Stimulated activated naive CD8-positive, alpha-beta T cell treated with anti-CD3 and anti-CD28 coated beads, Interleukin-15, Interleukin-2, amounts not matched to agents 100 U/mL and 50 U/mL, for 24 hours (primary cell): Measurements from ENCODE around the gene OSER1.

Source experiments
- ATAC-seq: fragments of 150-1000 bp; cut with Tn5 transposase; one replicate; pipeline ENCODE4 v1.10.0; 2021
- DNase-seq: peaks from one replicate; pipeline ENCODE4 v3.0.0; 2021

OSER1 gene

DNA sequence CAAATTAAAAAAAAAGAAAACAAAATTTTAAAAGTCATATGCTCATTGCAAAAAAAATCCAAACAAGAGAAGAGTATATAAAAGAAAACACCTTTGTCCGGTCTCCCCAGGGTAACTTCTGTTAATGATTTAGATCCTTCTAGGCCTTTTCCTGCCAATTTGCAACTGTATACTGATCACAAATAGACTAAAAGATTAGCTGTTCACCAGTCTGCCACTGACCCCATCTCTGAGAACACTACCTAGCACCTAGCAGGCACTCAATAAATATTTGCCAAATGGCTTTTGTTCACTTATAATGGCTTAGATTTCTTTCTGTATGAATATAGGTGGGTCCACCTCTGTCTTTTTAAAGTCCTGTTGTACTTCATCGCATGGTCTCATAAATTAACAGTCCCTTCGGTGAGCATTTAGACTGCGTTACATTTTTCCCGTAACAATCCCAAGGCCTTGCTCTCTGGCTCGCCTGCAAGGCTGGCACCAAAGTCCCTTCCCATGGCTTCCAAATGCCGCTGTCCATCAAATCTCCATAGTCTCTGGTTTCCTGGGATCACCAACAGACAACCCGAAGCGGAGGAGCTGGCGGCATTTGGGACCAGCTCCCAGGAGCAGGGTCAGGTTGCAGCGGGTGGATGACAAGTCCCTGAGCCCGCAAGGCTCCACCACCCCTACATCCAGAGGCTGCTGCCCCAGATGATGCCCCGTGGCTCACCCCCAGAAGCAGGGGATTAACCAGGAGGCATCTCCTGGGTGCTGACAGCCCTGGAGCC is 35.4 kb downstream of the OSER1 start:
- no peak for ATAC-seq
- DNase-seq: no peak

DNA sequence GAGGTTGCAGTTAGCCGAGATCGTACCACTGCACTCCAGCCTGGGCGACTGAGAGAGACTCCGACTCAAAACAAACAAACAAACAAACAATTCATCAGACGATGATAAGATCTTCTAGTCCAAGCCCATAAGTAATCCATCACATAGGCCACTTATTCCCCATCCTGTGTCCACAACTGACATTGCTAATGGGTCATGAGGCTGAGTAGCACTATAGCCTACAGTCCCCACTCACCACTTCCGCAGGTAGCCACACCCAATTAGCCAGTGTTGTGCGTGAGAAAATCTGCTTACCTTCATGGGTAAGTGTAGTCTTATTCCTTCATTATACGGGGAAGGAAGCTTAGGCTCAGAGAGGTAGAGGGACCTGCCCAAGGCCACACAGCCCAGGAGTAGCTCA is 36.7 kb downstream of the OSER1 start:
- DNase-seq: no peak
- ATAC-seq: no peak

- ATAC-seq: no peak
Observed at GRCh38 chr20:44173116-44173515, 37.5 kb downstream of the OSER1 start.

DNA sequence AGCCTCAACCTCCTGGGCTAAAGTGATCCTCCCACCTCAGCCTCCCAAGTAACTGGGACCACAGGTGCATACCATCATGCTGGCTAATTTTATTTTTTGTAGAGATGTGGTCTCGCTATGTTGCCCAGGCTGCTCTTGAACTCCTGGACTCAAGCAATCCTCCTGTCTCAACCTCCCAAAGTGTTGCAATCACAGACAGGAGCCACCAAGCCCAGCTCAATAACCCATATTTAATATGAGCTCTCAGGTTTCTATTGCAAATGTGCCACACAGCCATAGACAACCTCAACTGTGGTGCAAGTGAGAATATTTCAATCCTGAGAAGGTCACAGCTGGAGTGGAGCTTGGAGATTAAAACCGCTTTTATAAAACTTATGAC is 38.0 kb downstream of the OSER1 start:
- DNase-seq (no peak), ATAC-seq (no peak)

More at GRCh38 chr20:44173116-44173515, 37.5 kb downstream of the OSER1 start:
- no peak for DNase-seq

DNA sequence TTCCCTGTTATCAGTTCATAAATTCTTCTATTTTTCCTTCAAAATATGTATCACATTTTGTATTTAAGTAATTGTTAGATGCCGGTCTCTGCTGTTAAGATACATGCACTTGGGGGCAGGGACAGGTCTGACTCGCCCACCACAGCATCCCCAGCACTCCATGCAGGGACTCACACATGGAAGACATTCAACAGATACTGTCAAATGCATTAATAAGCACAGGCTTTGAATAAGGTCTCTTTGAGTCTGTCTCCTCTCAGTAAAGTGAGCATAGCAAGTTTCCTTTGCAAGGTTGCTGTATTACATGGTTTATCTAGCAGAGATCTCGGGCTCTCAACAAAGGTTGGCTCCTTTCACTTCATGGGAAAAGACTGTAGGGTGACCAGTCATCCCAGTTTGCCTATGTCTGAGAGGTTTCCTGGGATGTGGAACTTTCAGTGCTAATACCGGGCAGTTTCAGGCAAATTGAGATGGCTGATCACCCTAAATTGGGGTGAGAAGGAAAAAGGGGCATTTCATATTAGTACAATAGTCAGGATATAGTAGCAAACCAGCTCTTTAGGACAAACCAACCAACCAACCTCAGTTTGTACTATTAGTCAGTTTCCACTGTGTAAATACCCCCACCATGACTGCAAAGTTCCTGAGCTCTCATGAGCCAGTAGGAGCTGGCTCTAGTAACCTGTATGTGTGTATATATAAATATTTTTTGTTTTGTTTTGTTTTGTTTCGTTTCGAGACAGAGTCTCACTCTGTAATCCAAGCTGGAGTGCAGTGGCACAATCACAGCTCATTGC is 38.6 kb downstream of the OSER1 start:
- ATAC-seq: no peak
- DNase-seq: no peak

GRCh38 chr20:44170816-44171410 is 39.7 kb downstream of the OSER1 start:
- ATAC-seq (no peak), DNase-seq (no peak)

GRCh38 chr20:44167736-44168135 is 42.8 kb downstream of the OSER1 start:
- no peak for DNase-seq
- ATAC-seq: no peak

DNA sequence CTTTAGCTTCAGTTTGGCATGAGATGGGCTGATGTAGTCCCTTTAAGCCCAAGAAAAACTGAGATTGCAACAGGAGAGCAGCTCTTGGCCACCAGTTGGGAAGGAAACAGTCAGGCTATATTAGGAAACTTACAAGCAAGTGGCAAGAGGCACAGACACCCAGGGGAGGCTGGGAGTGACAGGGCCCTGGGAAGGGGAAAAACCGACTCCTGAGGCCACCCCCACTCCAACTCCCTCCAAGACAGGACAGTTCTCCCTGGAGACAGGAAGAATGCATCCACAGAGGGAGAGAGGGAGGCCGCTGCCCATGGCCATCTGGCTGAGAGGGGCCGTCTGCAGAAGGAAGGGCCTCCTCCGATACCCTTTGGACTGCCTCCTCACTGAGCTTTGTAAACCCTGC is 44.1 kb downstream of the OSER1 start:
- no peak for ATAC-seq
- no peak for DNase-seq

DNA sequence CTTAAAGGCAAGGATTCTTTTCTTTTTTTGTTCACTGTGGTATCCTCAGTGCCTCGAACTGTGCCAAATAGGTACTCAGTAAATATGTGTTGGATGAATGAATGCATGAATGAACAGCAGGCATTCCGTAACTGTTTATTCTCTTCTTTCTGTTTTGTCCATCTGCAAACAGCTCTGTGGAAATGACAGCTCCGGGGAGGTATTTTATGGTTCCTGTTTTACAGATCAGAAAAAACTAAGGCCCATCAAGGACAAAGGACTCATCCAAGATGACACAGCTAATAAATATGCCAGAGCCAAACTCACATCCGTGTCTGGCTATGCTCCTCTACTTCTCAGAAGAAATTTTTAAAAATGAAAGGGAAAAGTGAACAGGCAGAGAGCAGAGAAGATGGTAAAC is 44.6 kb downstream of the OSER1 start:
- DNase-seq: no peak
- ATAC-seq: no peak

DNA sequence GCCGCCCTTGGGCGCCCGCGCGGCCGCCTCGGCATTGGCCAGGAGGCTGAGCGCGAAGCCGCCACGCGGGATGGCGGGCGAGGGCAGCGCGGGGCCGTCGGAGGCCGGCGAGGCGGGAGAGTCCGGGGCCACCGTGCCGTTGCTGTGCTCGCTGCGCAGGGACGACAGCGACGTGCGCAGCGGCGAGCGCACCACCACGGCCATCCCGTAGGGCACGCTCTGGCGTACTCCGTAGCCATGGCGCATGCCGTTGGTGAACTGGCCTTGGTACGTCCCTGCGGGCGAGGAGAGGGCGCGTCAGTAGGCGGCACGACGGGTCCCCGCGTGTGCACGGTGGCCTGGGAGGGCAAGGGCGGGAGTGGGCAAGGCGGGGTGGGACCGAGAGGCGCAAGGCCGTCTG is 50.4 kb downstream of the OSER1 start:
- ATAC-seq: no peak
- DNase-seq: no peak

DNA sequence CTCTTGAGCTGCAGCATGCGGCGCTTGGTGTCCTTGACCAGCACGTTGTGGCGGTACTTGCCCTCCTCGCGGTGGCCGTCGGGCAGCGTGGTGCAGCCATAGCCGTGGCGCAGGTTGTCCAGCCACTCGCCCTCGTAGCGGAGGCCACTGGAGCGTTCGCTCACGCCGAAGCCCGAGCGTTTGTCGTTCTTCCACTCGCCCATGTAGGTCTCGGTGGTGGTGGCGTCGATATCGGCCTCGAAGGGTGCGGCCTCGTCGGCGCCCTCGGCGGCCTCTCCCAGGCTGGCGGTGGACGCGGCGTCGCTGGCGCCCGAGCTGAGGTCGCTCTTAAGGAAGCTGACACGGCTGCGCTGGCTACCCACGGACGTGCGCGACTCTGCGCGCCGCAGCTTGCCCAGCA is 50.9 kb downstream of the OSER1 start:
- ATAC-seq (no peak), DNase-seq (no peak)

DNA sequence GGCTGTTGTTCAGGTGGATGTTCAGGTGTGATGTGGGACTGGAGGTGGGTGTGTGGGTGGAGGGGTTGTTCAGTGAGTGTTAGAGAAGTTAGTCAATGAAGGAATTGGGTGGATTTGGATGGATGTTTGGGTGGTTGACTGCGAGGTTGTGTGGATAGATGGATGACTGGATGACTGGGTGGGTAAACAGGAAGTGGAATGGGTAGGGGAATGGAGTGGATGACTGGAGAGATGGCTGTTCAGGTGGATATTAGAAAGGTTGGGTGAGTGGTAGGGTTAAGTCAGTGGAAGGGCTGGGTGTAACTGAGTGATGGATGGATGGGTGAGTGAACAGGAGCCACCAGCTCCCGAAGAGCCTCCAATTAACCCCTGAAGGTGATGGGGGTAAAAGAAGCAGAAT is 51.4 kb downstream of the OSER1 start:
- DNase-seq: no peak
- no peak for ATAC-seq

DNA sequence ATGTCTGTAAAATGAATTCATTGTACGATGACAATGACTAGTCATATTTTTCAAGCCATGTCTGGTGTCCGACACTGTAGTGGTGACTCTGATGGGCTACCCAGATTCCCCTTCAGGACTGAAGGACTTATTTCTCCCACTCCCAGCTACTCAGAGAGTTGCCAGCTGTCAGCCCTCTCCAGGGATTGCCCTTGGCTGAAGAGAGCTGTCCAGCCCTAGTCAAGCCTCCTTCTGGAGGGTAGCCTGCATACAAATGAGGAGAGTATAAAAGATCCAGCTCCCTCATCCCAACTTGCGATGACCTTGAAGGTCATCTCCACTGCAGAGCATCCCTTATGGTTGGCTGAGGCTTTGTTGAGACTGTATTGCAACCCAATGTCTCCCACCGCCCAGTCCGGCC is 53.5 kb downstream of the OSER1 start:
- no peak for DNase-seq
- no peak for ATAC-seq

DNA sequence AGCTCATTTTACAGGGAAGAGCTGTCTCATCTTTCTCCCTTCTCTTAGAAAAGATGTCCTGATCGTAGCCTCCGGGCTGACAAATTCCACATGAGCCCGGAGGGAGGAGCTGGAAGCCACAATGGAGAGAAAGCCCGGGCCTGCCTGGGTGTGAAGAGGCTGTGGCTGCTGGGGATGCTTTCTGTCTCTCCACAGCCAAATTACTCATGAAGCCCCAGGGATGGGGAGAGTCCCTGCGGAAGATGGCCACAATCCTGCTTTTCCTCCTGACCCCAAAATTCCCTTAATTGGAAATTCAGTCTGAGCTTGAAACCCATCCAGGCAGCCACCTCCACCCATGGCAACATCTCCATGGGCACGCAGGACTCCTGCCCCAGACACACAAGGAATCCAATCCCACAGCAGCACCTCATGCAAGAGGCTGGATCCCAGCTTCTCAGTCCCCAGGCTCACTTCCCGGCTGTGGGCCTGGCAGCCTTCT is 56.0 kb downstream of the OSER1 start:
- no peak for ATAC-seq
- DNase-seq: no peak

GRCh38 chr20:44153636-44154043 is 56.9 kb downstream of the OSER1 start:
- ATAC-seq (no peak), DNase-seq (no peak)

GRCh38 chr20:44151621-44152416 is 58.8 kb downstream of the OSER1 start:
- DNase-seq: no peak
- no peak for ATAC-seq

DNA sequence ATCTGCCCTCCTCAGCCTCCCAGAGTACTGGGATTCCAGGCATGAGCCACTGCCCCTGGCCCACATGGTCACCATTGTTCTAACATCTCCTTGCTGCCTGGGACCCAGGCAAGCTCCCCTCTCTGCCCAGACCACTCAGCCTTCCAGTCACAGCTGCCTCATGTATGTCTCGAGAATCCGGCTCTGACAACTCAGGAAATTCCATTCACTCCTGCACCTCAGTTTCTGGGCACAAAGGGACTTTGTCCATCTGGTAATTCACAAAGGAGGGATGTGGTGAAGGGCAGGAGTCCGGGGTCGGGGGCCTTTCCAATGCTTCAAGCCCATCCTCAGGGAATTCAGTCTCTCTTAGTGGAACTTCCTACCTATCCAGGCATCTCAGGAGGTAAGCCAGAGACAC is 64.3 kb downstream of the OSER1 start:
- DNase-seq: no peak
- ATAC-seq: no peak
